Lower leg skin (tissue), 3 donors: ENCODE measurements around the gene TMC8.

Source experiments
- CTCF ChIP-seq, 3 donors: fragments of 450-650 bp; IDR thresholded peaks; one replicate each; pipeline ENCODE4 v1.5.1; 2016; ENCODE audit warnings: antibody characterized with exemption in 3 of 3, mild to moderate bottlenecking in 3 of 3, moderate library complexity in 2 of 3
- POLR2A ChIP-seq, 2 donors: fragments of 450-650 bp; IDR thresholded peaks; one replicate each; pipeline ENCODE4 v1.6.1; 2016 to 2017; ENCODE audit warnings: antibody characterized with exemption in 2 of 2, mild to moderate bottlenecking in 1 of 2, moderate library complexity in 1 of 2

GRCh38 chr17:78173097-78173715 is 42.6 kb downstream of the TMC8 start:
- TF ChIP-seq CTCF (IDR thresholded peaks at IDR 0.05) (no peak), POLR2A (IDR thresholded peaks at IDR 0.05) (no peak)
